HUES6 (cell line): ENCODE measurements around the gene VPS33B.

Experiments used
- H3K27ac ChIP-seq: 2 replicates; pipeline ENCODE4 v1.7.0; 2013; ENCODE audit warnings: low read depth, mild to moderate bottlenecking, low read length, inconsistent platforms
- H3K27me3 ChIP-seq: 2 replicates; pipeline ENCODE4 v1.6.1; 2013; ENCODE audit warnings: low read length; ENCODE audit not compliant: control insufficient read depth, insufficient read depth
- H3K36me3 ChIP-seq: 2 replicates; pipeline ENCODE4 v1.6.1; 2013; ENCODE audit warnings: low read length; ENCODE audit not compliant: control insufficient read depth, insufficient read depth
- H3K4me1 ChIP-seq: 2 replicates; pipeline ENCODE4 v1.6.1; 2013; ENCODE audit warnings: low read length; ENCODE audit not compliant: control insufficient read depth, insufficient read depth
- H3K4me3 ChIP-seq: 2 replicates; pipeline ENCODE4 v1.5.1; 2013; ENCODE audit warnings: low read depth, low read length
- H3K9ac ChIP-seq: one replicate; pipeline ENCODE4 v1.6.1; 2013; ENCODE audit warnings: mild to moderate bottlenecking, low read length
- H3K9me3 ChIP-seq: 2 replicates; pipeline ENCODE4 v1.6.1; 2013; ENCODE audit warnings: low read depth, low read length; ENCODE audit not compliant: control insufficient read depth, insufficient read depth

Gene VPS33B

GRCh38 chr15:90979582-90979981, 42.8 kb downstream of the VPS33B start:
- no peaks in the 10 kb centered on the region for H3K4me1 ChIP-seq
- peak overlapping the region; percentile 61; the same call in 1 of the 2 replicates for H3K27ac ChIP-seq
- no peaks in the 10 kb centered on the region for H3K9me3 ChIP-seq
- H3K9ac ChIP-seq = no peak overlapping the region
- H3K36me3 ChIP-seq = peaks cover 95% of the 10 kb centered on the region
- H3K27me3 ChIP-seq = no peaks in the 10 kb centered on the region
- H3K4me3 ChIP-seq = no peak overlapping the region

GRCh38 chr15:90974216-90974615, 48.2 kb downstream of the VPS33B start:
- Histone ChIP-seq H3K4me1 (no peaks in the 10 kb centered on the region), H3K27me3 (no peaks in the 10 kb centered on the region), H3K4me3 (no peak overlapping the region), H3K9me3 (no peaks in the 10 kb centered on the region), H3K9ac (no peak overlapping the region), H3K36me3 (peaks cover 87% of the 10 kb centered on the region), H3K27ac (no peak overlapping the region)

- H3K27ac ChIP-seq = no peak overlapping the region
- peaks cover 90% of the 10 kb centered on the region for H3K36me3 ChIP-seq
- no peaks in the 10 kb centered on the region for H3K4me1 ChIP-seq
- H3K27me3 ChIP-seq = no peaks in the 10 kb centered on the region
- H3K4me3 ChIP-seq = no peak overlapping the region
- no peaks in the 10 kb centered on the region for H3K9me3 ChIP-seq
- no peak overlapping the region for H3K9ac ChIP-seq
Observed at GRCh38 chr15:90972133-90972532, 50.3 kb downstream of the VPS33B start.

- H3K36me3 ChIP-seq = peaks cover 91% of the 10 kb centered on the region
Observed at GRCh38 chr15:90970274-90970673, 52.1 kb downstream of the VPS33B start.

GRCh38 chr15:90968434-90968833, 54.0 kb downstream of the VPS33B start:
- H3K9me3 ChIP-seq = no peaks in the 10 kb centered on the region
- H3K4me1 ChIP-seq = no peaks in the 10 kb centered on the region
- H3K27me3 ChIP-seq = no peaks in the 10 kb centered on the region
- H3K27ac ChIP-seq = no peak overlapping the region
- peaks cover 86% of the 10 kb centered on the region for H3K36me3 ChIP-seq
- no peak overlapping the region for H3K9ac ChIP-seq
- H3K4me3 ChIP-seq = no peak overlapping the region

More at GRCh38 chr15:90970274-90970673, 52.1 kb downstream of the VPS33B start:
- Histone ChIP-seq H3K9ac (no peak overlapping the region), H3K9me3 (no peaks in the 10 kb centered on the region), H3K27ac (no peak overlapping the region), H3K4me3 (no peak overlapping the region), H3K4me1 (no peaks in the 10 kb centered on the region), H3K27me3 (no peaks in the 10 kb centered on the region)

GRCh38 chr15:90967206-90967605, 55.2 kb downstream of the VPS33B start:
- Histone ChIP-seq H3K36me3 (peaks cover 86% of the 10 kb centered on the region), H3K4me1 (no peaks in the 10 kb centered on the region), H3K27ac (no peak overlapping the region), H3K4me3 (no peak overlapping the region), H3K27me3 (no peaks in the 10 kb centered on the region), H3K9ac (no peak overlapping the region), H3K9me3 (no peaks in the 10 kb centered on the region)

- H3K4me3 ChIP-seq = no peak overlapping the region
- no peaks in the 10 kb centered on the region for H3K27me3 ChIP-seq
- peaks cover 93% of the 10 kb centered on the region for H3K36me3 ChIP-seq
- no peaks in the 10 kb centered on the region for H3K9me3 ChIP-seq
- H3K4me1 ChIP-seq = no peaks in the 10 kb centered on the region
- no peak overlapping the region for H3K9ac ChIP-seq
- H3K27ac ChIP-seq = no peak overlapping the region
Observed at GRCh38 chr15:90966262-90966661, 56.1 kb downstream of the VPS33B start.

GRCh38 chr15:90962021-90962420, 60.4 kb downstream of the VPS33B start:
- H3K36me3 ChIP-seq = peaks cover 67% of the 10 kb centered on the region
- H3K27me3 ChIP-seq = peaks cover 3% of the 10 kb centered on the region; the same call in 1 of the 2 replicates
- H3K9me3 ChIP-seq = no peaks in the 10 kb centered on the region
- H3K27ac ChIP-seq = no peak overlapping the region
- no peak overlapping the region for H3K4me3 ChIP-seq
- H3K4me1 ChIP-seq = peaks cover 8% of the 10 kb centered on the region
- no peak overlapping the region for H3K9ac ChIP-seq

GRCh38 chr15:90960298-90961091, 61.9 kb downstream of the VPS33B start:
- Histone ChIP-seq H3K36me3 (peaks cover 53% of the 10 kb centered on the region), H3K27ac (no peak overlapping the region), H3K4me1 (peaks cover 14% of the 10 kb centered on the region), H3K27me3 (peaks cover 6% of the 10 kb centered on the region; the same call in 1 of the 2 replicates), H3K4me3 (no peak overlapping the region), H3K9me3 (no peaks in the 10 kb centered on the region), H3K9ac (no peak overlapping the region)

- Histone ChIP-seq H3K36me3 (peaks cover 48% of the 10 kb centered on the region), H3K9me3 (no peaks in the 10 kb centered on the region), H3K9ac (no peak overlapping the region), H3K27me3 (peaks cover 6% of the 10 kb centered on the region; the same call in 1 of the 2 replicates), H3K4me1 (peaks cover 14% of the 10 kb centered on the region), H3K27ac (no peak overlapping the region), H3K4me3 (no peak overlapping the region)
Observed at GRCh38 chr15:90959894-90960293, 62.5 kb downstream of the VPS33B start.

- Histone ChIP-seq H3K27ac (no peak overlapping the region), H3K27me3 (peaks cover 6% of the 10 kb centered on the region; the same call in 1 of the 2 replicates), H3K9ac (no peak overlapping the region), H3K4me1 (peaks cover 14% of the 10 kb centered on the region), H3K9me3 (no peaks in the 10 kb centered on the region), H3K4me3 (no peak overlapping the region), H3K36me3 (peaks cover 44% of the 10 kb centered on the region)
Observed at GRCh38 chr15:90959028-90959595, 63.3 kb downstream of the VPS33B start.
